Measurements from ENCODE around the gene CTNNA2.

- TF ChIP-seq CTCF (IDR thresholded peaks at IDR 0.05): no peak
- no peak for TF ChIP-seq POLR2AphosphoS5 (IDR thresholded peaks at IDR 0.05)
- TF ChIP-seq POLR2A (IDR thresholded peaks at IDR 0.05): no peak
Observed at GRCh38 chr2:79844011-79844410, 331.2 kb downstream of the CTNNA2 start.

Measured in transverse colon (tissue), 4 donors.